GM18502 (cell line): ENCODE results near the gene ZNF644.

Experiments used
- ATAC-seq: cut with Tn5 transposase; IDR thresholded peaks from one replicate; pipeline ENCODE4 v1.9.1; 2021; ENCODE audit warnings: mild to moderate bottlenecking; ENCODE audit not compliant: unreplicated experiment, poor library complexity

Gene ZNF644

DNA sequence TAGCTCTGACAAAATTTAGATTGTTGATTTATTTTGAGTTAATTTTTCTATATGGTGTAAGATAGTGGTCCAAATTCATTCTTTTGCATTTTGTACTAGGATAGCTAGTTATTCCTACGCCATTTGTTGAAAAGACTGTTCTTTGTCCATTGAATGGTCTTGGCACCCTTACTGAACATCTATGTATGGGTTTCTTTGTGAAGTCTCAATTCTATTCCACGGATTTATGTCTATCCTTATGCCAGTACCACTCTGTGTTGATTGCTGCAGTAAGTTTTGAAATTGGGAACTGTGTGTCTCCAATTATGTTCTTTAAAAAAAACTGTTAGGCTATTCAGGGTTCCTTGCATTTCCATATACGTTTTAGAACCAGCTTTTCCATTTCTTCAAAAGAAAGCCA, 145.7 kb downstream of the ZNF644 start:
- no peak for ATAC-seq
